CD4-positive, alpha-beta T cell treated with Interleukin-1 beta for 1 hour (primary cell): ENCODE data around the gene KCTD18.

Experiments used
- DNase-seq, 2 donors: peaks; one replicate each; pipeline ENCODE4 v3.0.0-alpha.2; 2020 to 2022

The KCTD18 gene

GRCh38 chr2:200454927-200455801 is 54.7 kb downstream of the KCTD18 start:
- DNase-seq = no peak

- DNase-seq = no peak
These were observed 55.9 kb downstream of the KCTD18 start for GRCh38 chr2:200453853-200454534.

GRCh38 chr2:200453142-200453852 is 56.6 kb downstream of the KCTD18 start:
- no peak for DNase-seq

- DNase-seq = no peak
These were observed 57.5 kb downstream of the KCTD18 start for GRCh38 chr2:200452377-200452776.

- DNase-seq = peak in 1 of 2 donors; percentile 30
These were observed 58.4 kb downstream of the KCTD18 start for GRCh38 chr2:200451511-200451910.

- DNase-seq = no peak
These were observed 59.6 kb downstream of the KCTD18 start for GRCh38 chr2:200450288-200450687.

- DNase-seq = no peak
These were observed 60.7 kb downstream of the KCTD18 start for GRCh38 chr2:200449149-200449548.

GRCh38 chr2:200448455-200448854 is 61.4 kb downstream of the KCTD18 start:
- DNase-seq = no peak

- no peak for DNase-seq
These were observed 62.6 kb downstream of the KCTD18 start for GRCh38 chr2:200447139-200447855.

- DNase-seq = no peak
These were observed 63.3 kb downstream of the KCTD18 start for GRCh38 chr2:200446612-200447011.

GRCh38 chr2:200445284-200445683 is 64.6 kb downstream of the KCTD18 start:
- DNase-seq = no peak

- no peak for DNase-seq
These were observed 65.3 kb downstream of the KCTD18 start for GRCh38 chr2:200444530-200444929.

- no peak for DNase-seq
These were observed 66.0 kb downstream of the KCTD18 start for GRCh38 chr2:200443916-200444315.

GRCh38 chr2:200443376-200443775 is 66.5 kb downstream of the KCTD18 start:
- DNase-seq = no peak

- DNase-seq = no peak
These were observed 67.4 kb downstream of the KCTD18 start for GRCh38 chr2:200442471-200442870.

GRCh38 chr2:200439981-200440380 is 69.9 kb downstream of the KCTD18 start:
- DNase-seq = no peak
